Stimulated activated CD4-positive, alpha-beta T cell treated with anti-CD3 and anti-CD28 coated beads, Interleukin-4, amount 100 ng/mL, for 1 hour (primary cell): Measurements from ENCODE around the gene NEUROG1.

ENCODE experiments used
- DNase-seq: peaks from one replicate; pipeline ENCODE4 v3.0.0-alpha.2; 2020

Gene NEUROG1, protein sequence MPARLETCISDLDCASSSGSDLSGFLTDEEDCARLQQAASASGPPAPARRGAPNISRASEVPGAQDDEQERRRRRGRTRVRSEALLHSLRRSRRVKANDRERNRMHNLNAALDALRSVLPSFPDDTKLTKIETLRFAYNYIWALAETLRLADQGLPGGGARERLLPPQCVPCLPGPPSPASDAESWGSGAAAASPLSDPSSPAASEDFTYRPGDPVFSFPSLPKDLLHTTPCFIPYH

DNA sequence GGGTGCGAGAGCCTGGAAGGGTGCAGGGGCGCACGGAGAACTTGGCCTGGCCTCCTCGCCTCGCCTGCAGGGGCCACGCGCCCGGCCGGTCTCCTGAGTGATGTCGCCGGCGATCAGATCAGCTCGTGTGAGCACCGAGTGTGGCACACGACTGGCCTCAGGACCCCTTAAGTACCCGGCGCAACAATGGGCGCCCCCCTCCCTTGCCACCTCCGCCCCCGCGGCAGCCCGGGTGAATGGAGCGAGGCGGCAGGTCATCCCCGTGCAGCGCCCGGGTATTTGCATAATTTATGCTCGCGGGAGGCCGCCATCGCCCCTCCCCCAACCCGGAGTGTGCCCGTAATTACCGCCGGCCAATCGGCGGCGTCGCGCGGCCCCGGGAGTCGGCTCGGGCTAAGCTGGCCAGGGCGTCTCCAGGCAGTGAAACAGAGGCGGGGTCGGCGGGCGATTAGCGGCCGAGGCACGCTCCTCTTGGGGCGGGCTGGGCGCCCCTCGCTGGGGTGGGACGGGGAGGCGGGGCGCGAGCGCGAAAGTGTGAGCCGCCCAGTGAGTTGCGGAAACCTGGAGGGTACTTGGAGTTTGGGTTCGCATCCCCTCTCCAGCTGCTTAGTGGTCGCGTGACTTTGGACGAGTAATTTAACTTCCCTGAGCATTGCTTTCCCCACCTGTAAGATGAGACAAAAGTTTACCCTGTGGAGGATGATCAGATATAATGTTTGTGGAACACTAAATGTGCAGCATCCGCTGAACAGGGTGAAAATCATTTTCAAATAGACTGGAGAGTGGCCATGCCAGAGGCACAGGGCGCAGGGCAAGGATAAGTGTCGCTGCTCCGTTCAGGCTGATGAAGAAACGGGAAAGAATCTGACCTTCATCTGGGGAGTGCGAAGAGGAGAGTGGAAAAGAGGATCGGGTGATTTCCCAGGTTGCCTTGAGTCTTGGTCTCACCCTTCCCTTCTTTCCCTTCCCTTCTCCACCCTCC lies at the start of gene NEUROG1:
TSS of gene NEUROG1 (minus strand) at position 145 of the 982 bp plus-strand sequence. CDS start 274 bp downstream, outside the sequence.
- no peak for DNase-seq

DNA sequence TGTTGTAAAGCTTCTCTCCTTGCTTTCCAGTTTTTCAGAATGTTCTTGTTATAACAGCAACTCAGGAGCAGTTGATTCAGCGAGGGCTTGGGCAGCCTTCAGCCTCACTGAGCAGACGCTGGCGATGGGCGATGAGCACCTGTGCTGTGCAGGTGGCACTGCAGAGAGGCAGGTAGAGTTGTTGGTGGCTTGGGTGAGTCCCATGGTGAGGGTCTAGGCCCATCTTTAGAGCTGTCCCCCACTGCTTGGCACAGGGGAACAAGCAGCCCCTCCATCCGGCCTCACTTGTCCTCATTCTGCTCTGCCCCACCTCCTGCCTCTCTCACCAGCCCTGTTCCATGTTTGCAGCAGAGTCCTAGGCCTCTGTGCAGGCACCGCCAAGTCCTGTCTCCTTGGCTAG lies 49.2 kb upstream of the NEUROG1 start:
- no peak for DNase-seq

DNA sequence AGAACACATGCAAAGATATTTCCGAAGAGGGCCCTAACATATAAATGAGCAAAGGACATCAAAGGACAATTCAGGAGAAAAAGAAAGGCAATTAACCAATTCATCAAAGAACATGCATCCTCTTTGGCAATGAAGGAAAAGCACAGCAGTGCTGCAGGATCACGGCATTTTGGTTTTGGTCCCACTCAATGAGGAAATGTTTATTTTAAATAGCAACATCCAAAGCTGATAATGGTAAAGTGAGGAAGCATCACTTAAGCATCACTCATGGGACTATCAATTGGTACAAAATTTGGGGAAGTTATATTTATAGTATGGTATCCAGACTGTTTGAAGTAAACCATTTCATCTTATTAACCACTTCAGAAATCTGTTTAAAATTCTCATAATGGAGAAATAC lies 48.5 kb upstream of the NEUROG1 start:
- DNase-seq: no peak

DNA sequence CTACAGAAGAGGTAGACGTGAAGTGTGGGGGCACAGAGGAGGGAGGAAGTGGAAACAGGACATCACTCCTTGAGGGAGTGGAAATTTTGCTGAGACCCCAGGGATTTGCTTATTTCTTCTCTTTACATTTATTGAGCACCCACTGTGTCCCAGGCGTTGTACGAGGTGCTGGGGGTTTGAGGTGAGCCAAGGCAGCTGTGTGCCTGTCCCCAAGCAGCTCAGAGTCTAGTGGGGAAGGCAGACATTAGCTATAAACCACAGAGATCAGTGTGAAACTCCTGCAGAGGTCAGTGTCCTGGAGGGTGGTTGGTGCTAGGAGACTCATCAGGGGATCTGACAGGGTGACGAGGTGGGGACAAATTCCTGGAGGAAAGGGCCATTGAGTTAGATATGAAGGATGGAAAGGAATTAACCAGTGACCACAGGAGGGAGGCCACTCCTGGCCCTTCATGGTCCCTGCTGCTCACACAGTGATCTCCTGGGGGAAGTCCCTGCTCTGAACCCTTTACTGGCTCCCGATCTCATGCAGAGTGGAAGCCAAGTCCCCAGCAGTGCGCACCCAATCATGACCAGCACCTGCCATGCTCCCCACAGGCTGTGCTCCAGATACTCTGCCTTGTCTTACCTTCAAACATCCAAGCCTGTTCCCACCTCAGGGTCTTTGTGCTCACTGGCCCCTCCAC lies 46.5 kb upstream of the NEUROG1 start:
- DNase-seq: no peak

DNA sequence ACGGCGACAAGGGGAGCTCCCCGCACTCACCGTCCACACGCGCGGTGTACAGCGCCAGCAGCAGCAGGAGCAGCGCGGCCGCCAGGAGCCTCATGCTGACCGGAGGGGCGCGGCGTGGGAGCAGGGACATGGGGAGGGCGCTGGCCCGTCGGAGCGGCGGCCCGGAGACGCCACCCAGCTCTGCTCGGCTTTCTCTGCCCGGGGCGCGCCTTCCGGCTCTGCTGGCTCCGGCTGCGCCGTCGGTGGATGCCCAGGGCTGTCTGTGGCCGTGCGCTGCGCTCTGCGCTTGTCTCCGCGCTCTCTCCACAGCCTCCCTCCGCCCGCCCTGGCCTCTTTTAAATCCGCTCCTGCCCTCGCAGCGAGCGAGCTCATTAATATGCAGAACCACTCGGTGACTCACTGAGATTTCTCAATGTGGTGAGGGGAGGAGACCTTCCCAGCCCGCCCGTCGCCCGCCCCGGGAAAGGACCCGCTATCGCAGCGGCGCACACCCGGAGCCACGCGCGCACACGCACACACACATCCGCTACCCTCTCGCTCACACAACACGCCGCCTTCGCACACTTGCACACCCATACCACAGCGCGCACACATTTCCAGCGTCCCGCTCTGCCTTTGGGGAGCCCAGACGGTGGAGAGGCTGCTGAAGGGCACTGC lies 43.0 kb upstream of the NEUROG1 start, which contains the start of gene CXCL14:
TSS of gene CXCL14 (minus strand) at position 307 of the 657 bp plus-strand sequence. CDS start at position 94, 213 bp downstream.
- no peak for DNase-seq

DNA sequence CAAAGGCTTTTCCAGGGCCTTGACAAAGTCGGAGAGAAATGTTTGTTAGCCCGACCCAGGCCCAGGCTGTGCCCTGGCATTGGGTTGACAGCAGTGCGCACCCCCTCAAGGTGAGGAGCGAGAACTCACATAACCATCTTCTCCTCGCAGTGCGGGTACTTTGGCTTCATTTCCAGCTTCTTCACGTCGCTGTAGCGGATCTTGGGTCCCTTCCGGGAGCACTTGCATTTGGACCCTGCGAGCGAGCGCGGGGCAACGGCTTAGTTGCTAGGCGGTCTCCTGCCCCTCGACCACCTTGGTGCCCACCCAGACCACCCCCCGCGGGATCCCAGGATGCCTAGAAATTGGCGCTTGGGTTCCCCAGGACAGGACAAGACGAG lies 42.5 kb upstream of the NEUROG1 start:
- DNase-seq: no peak

DNA sequence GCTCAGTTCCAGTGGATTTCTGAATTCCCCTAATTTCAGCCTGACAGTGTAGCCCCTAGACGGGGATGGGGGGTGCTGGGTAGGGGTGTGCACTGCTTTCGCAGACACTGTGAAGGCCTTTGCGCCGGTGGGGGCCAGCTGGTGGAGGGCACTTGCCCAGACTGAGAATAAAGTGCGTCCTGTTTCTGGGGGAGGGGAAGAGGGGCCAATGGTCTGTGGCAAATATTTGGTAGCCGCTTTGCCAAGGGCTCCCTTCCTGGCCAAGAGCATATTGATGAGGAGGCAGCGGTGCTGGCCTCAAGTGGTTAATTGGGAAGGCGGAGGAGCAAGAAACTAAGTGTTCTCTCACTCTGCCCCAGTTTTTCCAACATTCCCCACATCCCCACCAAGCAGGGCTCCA lies 41.7 kb upstream of the NEUROG1 start:
- no peak for DNase-seq

DNA sequence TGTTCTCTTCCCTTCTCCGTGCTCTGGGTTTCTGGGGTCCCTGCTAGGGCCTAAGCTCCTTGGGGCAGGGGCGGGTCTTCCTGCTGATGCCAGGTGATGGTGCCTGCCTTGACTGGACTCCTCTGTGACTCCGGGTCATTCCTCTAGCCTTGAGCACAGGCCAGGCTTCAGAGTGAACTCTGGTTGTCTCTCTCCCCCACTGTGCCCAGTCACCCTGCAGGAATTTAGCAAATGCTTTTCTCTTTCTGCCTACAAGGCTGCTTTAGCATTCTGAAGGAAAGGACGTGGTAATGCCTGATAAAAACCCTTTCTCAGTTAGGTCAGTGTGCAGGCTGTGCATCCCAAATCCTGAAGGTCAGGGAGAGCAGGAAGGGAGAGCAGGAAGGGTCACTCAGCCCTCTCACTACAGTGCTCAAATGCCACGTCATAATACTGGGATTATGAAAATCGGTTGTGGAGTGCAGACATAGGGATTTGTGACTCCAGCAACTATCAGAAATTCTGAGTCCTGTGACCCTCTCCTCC lies 40.4 kb upstream of the NEUROG1 start:
- no peak for DNase-seq

DNA sequence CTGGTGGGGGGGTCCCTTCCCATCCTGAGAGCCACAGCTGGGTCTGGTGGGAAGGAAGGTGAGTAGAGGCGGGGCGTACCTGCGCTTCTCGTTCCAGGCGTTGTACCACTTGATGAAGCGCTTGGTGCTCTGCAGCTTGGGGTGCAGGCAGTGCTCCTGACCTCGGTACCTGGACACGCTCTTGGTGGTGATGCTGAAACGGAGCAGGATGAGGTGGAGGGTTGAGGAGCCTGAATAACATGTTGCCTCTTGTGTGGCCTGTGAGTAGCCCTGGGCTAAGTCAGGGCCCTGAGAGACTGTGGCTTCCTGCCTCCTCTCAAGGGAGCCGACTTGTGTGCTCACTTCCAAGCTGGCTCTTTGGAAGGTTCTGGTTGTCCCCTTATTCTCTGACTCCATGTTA lies 38.7 kb upstream of the NEUROG1 start:
- DNase-seq: no peak

DNA sequence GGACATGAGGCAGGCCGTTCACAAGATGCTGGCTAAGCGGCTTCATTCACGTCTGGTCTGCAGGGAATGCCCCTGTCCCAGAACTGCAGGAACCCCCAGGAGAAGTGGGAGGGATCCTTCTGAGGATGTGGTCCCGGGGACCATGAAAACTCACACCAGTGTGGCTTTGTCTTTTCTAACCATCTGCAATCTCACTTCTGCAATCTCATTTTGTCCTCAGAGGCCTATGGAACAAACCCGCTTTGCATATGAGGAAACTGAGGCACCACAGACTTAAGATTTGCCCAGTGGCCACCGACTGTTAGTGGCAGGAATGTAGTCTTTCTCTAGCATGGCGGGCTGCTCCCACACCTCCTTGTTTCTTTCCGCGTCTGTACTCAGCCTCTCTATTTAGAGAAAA lies 36.1 kb upstream of the NEUROG1 start:
- DNase-seq: no peak

DNA sequence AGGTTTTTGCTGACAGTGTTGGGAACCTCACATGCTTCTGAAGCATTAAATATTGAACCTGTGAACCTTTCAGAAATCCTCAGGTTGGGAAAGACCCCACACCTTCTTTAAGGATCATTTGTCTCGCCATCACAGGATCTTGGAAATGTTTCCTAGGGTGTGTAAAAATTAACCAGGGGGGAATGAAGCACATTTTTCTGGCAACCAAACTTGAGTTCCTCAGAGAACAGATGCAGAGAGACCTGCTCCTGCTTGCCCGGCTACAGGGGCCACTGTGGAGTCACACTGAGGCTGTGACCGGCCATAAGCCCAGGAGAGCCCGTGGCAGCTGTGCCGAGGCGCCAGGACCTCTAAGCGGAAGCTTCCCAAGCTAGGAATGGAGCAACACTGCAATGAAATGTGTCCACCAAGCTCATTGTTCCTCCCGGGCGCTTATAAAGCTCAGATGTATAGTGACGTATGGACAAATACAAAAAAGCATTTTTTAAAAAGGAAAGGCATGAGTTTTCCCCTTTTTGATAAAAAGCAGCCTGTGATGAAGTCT lies 35.4 kb upstream of the NEUROG1 start:
- no peak for DNase-seq

DNA sequence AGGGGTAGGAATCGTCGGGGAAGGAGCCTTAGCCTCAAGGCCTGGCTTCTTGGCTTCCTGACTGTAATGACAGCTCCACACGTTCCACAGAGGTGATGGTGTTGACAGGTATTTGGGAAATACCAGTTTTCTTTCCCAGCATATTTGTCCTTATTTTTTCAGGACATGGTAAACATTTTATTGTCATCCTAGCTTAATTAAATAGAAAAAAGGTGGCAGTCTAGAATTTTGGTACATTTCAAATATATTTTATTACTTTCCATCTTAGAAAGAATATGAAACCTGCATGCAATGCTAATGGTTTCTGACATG lies 34.6 kb upstream of the NEUROG1 start:
- DNase-seq: no peak

DNA sequence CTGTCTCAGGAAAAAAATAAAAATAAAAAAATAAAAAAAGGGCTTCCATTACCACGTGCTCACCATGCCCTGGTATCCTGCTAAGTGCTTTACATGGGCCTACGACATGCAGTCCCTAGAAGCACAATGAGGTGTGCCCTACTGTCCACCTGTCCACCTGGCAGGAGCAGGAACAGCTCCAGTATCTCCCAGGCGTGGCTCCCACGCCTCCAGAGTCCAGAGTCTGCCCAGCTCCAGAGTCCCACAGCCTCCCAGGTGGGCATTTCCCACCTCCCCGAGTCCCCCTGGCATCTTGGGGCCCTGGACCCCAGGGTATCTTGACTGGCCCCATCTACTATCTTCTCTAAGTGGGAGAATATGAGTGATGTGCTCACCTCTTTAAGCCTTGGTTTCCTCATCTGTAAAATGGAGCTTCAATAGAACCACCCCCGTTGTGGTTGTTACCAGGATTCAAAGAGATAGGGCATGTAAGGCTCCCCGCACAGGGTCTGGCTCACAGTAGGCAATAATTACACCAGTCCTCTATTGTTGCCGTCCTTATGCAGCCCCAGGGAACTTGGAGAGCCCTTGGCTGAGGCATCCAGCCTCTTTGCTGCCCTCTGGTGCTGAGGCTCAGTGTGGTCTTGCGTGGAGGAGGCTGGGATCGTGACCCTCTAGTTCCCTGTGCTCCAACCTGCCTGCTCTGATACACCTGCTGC lies 34.1 kb upstream of the NEUROG1 start:
- no peak for DNase-seq

DNA sequence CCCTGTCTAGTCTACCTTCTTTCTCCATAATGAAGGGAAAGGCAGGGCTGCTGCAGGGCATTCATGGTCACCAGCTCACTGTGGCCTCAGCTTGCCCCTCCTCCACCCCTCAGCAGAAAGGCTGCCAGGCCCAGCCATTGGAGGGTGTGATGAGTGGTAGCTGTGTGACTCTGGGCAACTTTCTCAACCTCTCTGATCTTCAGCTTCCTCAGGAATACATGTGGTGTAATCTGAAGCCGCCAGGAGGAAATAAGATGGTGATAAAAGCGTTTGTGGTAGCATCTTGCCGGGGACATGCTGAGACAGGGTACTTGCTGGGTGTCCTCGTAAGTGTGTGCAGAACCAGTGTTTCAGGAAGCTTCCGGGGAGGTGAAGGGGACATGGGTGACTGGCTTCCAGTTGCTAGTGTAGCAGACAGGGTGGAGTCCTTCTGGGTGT lies 33.2 kb upstream of the NEUROG1 start:
- DNase-seq: no peak

DNA sequence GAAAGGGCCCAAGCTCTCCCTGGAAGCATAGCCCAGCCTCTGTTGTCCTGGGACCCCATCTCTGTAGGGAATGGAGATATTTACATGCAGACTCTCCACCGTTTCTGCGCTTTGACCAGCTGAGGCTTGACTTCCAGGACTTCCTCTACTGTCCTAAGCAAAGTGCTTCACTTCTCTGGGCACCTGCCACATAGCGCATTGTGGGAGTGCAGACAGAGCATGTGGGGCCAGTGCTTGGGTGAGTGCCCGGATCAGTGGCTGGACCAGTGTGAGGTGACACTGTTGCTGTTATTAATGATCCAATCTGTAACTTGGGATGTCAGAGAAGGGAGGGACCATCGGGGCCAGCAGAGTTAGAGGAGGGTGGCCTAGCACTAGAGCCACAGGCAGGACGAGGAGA lies 32.5 kb upstream of the NEUROG1 start:
- no peak for DNase-seq

DNA sequence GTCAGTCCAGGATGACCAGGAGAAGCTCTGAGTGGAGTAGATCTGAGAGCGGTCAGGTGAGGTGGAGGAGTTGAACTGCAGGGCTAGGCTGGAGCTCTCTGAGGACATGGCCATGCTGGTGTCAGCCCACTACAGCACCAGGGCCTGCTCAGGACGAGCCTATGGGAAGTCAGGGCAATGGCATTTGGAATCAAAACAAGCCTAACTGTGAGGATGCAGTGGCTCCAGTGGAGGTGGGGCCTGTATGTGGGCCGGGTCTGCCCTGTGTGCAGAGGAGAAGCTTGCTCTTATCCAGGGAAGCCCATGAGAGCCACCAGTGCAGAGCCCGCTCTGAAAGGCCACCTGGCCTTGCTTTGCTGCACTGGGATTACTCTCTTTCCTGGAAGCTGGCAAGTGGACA lies 31.9 kb upstream of the NEUROG1 start:
- DNase-seq: no peak

DNA sequence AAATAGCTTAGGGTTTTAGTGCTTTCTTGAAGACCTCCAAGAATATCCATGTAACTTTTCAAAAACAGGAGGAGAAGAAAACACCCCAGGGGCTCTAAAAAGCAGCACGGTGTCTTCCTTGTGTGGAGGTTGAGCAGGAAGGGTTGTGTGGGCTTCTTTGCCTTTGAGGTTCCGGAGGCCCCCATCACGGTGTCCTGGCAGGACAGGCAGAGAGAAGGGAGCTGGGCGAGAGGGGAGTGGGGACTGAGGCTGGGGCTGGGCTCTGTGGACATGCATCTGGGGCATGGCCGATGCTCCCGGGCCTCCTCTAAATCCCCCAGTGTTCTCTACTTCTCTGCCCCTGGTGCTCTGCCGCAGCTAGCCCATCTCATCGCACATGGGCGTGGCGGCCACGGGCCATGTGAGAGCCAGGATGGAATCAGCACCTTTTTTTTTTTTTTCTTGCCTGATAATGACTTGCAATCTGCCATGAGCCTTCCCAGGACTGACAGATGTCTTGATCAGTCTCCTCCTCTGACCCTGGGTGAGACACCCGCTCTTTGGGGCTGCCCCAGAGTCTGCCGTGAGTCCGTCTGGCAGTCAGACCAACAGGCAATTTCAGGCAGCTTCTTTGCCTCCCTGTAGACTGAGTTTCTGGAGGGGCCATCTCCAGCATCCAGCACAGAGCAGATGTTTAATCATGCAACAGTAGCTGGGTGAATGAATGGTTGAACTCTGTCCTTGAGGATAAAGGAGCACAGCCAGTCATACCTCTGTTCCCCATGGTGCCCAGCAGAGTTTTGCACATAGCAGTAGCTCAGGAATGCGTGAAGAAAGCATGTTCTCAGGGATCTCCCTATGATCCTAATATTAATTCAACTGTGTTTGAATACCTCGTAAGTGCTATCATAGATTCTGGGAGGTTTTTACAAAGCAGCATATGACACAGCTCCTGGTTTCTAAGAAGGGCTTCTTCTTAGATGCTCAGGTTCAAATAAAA lies 30.9 kb upstream of the NEUROG1 start:
- no peak for DNase-seq

DNA sequence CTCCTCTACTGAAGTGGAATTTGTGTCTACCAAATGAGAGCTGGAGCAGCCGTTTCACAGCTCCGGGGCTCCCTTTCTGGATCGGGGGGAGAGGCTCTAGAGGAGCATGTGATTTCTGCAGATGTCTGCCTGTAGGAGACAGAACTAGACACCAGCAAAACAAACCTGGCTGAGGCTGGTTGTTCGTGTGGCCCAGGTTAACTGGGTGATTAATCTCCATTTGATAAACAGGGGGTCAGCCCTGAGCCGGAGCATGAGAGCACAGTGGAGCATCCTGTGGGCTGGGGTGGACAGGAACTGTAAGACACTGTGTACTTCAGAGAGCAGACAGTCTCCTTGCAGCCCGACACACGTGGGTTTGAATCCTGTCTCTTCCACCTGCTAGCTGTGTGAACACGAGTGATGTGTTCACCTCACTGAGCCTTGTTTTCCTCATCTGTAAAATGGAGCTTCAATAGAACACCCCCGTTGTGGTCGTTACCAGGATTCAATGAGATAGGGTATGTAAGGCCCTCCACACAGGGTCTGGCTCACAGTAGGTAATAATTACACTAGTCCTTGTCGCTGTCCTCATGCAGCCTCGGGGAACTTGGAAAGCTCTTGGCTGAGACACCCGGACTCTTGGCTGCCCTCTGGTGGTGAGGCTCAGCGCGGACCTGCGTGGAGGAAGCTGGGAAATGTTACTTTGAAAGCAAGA lies 30.1 kb upstream of the NEUROG1 start:
- DNase-seq: peak; percentile 74

DNA sequence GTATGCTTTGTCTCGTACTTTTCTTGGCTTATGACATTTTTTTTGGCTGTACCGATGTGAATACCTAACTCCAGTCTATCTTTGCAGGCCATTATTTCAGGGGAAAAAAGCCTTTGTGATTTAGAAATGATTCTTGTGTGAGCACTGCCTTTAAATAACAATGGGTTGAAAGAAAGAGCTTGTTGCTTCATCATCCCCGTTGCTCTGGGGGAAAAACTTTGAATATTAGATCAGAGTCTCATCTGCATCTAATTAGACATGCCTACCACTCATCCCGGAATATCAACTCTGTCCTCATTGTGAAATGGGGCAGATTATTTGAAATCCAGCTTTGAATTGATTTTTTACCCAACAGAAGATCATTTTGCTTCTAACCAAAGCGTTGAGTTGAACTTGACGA lies 29.5 kb upstream of the NEUROG1 start:
- DNase-seq: no peak

DNA sequence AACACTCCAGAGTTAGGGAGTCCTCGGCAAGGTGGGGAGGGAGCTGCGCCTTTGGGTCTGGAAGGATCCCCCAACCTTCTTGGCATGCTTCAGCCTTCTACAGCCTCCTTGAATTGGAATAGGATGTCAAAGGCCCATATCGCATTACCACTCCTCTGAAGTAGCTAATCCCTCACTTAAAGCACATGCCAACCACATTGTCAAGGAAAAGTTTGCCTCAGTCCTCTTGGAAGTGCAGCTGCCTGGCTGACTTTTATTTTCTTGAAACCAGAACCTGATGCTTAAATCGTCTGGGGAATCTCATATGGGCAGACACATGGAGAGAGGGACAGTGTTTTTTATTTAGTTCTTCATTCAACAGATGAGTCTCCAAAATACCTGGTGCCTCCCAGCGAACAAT lies 28.6 kb upstream of the NEUROG1 start:
- DNase-seq: no peak
